Stimulated activated CD4-positive, alpha-beta T cell treated with anti-CD3 and anti-CD28 coated beads, Interleukin-15, amount 100 ng/mL, for 1 hour (primary cell): ENCODE data around the gene MEGF9.
"Not testable (repeated sequence)": the region's sequence is repeated elsewhere in the genome, so short reads cannot be mapped to it uniquely, and the experiment has no call there.

Experiments used
- DNase-seq, 2 donors: peaks; one replicate each; pipeline ENCODE4 v3.0.0-alpha.2; 2020; ENCODE audit warnings: low read depth in 1 of 2, low spot score in 1 of 2

The MEGF9 gene

DNA sequence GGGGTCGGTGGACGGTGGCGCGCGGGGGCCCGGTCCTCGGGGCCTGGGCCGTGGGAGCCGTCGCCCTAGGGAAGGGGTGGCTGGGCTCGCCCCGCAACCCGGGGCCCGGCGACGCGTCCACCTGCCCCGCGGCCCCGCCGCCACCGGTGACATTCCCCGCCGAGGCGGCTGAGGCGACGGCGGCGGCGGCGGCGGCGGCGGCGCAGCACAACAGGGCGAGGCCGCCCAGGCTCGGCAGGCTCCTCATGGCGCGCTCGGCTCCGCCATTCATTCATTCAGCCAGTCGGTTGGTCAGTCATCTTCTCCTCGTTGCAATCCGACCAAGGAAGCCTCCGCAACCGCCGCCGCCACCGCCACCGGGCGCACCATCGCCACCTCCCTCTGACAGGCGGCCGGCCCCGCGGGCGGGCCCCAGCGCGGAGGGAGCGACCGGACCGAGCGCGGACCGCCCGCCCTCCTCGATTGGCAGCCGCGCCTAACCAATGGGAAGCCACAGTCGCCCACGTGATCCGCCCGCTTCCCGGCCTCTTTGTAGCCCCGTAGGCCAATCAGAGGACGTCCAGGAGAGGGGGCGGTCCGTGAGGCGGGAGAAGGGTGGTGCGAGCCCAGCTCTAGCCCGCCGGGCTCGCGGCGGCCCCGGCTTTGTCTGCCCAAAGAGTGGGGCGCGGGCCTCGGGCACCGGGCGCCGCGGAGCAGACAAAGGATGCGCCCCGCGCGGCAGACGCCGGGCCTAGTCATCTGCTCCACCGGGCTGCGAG, at the start of gene MEGF9:
Gene MEGF9 (minus strand): TSS at position 383 of the 758 bp plus-strand sequence. CDS start 112 bp downstream, at position 271.
- DNase-seq: peak; percentile 89 to 93

GRCh38 chr9:120761006-120761405, 46.7 kb upstream of the MEGF9 start:
- no peak for DNase-seq

DNA sequence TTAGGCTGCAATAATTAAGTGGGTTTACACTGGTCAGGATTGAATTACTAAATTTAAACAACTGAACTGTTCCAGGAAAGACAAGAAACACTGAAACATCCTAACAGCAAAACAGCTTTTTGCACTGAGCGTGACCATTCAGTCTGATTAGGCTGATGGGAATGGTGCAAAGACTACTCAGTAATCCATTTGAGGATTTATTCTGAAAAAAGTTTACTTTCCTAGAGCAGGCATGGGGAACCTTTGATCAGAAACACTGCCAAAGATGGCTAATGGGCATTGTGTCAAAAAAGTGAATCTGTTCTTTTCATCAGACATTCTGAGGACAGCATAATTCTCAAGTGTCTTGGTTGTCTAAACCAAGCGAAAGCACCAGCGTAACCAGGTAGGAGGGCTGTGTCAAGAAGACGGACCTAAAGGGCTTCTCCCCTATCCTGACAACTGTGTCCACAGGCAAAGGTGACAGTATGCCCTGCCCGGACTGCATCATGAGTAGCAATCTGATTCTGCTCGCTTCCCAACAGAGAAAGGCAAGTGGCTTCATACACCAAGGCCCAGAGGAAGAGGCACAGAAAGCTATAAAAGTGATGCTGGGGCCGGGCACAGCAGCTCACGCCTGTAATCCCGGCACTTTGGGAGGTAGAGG, 45.6 kb upstream of the MEGF9 start:
- DNase-seq: no peak

- DNase-seq: no peak
These were observed 44.3 kb upstream of the MEGF9 start for GRCh38 chr9:120758544-120758943.

DNA sequence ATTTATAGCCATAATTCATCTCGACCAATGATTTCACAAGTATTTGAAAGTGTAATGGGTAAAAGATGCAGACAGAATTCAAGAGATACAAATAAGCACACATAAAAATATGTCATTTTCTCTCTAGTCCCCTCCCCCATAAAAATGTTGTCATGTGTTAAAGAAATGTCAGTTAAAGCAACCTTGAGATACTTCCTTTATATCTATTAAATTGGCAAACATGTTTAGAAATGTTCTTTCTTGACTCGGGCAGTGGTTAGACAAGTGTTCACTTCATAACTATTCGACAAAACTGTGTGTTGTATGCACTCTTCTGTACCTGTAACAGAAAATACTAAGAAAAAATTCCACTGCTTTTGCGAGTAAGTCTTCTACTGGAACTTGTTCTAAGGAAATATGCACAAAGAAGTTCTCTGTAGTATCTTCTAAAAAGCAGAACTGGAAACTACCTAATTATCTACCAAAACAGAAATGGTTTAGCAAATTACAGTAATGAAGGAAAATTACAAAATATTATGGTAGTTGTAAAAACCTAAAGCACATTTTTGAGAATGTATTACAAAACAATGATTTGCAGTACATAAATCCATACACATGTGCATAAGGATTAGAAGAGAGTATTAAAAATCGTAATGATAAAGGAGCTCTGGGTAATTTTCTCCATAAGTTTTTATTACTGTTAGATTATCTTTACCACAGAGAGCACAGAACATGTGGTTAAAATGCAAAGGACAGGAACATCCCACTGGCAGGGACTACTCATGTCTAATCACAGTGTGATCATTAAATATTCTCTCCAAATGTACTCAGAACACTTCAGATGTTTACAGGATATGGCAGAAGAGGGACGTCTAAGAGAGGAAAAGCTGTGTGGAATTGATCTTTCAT, 43.0 kb upstream of the MEGF9 start:
- no peak for DNase-seq

- no peak for DNase-seq
These were observed 42.3 kb upstream of the MEGF9 start for GRCh38 chr9:120756531-120756930.

- DNase-seq: peak; percentile 20 to 43
These were observed 41.7 kb upstream of the MEGF9 start for GRCh38 chr9:120755810-120756434.

DNA sequence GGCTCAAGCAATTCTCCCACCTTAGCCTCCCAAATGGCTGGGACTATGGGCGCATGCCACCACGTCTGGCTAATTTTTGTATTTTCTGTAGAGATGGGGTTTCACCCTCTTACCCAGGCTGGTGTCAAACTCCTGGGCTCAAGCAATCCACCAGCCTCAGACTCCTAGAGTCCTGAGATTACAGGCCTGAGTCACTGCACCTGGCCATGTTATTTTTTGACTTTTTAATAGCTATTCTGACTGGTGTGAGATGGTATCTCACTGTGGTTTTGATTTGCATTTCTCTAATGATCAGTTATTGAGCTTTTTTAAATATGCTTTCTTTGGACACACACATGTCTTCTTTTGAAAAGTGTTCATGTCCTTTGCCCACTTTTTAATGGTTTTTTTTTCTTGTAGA, 40.8 kb upstream of the MEGF9 start:
- no peak for DNase-seq

DNA sequence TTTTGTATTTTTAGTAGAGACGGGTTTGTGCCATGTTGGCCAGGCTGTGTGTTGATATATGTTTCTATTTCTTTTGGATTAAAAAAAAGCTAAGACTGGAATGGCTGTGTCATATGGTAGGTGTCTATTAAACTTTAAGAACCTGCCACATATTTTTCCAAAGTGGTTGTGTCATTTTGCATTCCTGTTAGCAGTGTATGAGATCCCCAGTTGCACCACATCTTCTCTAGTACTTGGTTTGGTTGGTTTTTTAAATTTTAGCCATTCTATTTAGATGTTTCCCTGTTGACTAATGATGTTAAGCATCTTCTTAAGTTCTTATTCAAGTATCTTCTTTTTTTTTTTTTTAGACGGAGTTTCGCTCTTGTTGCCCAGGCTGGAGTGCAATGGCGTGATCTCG, 36.2 kb upstream of the MEGF9 start:
- DNase-seq: no peak

DNA sequence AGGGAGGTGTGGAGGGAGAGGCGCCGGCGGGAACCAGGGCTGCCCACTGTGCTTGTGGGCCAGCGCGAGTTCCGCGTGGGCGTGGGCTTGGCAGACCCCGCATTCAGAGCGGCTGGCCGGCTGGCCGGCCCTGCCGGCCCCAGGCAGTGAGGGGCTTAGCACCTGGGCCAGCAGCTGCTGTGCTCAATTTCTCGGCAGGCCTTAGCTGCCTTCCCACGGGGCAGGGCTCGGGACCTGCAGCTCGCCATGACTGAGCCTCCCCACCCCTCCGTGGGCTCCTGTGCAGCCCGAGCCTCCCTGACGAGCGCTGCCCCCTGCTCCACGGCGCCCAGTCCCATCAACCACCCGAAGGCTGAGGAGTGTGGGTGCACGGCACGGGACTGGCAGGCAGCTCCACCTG, 32.1 kb upstream of the MEGF9 start:
- DNase-seq: not testable (repeated sequence)

DNA sequence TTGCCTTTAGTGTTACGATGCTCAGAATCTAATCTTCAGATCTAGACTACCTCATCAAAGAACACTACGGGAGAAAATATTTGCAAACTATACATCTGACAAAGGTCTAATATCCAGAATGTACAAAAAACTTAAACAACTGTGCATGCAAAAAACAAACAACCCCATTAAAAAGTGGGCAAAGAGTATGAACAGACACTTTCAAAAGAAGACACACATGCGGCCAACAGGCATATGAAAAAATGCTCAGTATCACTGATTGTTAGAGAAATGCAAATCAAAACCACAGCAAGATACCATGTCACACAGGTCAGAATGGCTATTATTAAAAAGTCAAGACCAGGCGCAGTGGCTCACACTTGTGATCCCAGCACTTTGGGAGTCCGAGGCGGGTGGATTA, 31.0 kb upstream of the MEGF9 start:
- DNase-seq: no peak

DNA sequence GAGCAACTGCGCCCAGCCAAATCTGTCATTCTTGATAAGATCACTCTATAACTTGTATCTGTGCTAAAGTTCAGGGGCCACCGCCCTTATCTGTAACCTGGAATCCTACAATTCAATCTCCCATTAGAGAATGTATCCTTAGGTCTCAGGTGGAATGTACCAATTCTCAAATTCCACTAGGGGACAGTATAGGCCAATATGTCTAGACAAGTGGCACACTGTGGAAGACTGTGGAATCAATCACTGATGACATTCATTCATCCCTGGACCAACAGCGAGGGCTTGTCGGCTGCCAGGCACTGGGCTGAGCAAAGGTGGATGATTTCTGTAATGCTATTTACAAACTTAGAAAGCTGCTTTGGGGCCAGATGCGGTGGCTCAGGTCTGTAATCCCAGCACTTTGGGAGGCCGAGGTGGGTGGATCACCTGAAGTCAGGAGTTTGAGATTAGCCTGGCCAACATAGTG, 28.7 kb upstream of the MEGF9 start:
- DNase-seq: no peak

DNA sequence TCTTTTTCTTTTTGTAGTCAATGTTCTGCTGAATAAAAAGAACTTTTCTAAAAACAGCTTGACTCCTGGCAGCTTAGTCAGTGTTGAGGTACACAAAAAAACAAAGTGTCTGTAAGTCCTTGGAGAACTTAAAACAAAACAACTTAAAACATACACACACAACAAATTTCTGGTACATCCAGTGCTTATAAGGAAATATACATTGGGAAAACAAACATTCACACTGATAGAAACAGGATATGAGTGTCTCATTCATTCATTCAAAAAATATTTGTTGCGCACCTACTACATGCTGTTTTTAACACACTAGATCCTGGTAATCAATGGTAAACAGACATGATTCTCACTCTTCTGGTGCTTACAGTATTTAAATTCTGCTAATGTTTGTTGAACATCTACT, 27.4 kb upstream of the MEGF9 start:
- no peak for DNase-seq

- no peak for DNase-seq
These were observed 26.9 kb upstream of the MEGF9 start for GRCh38 chr9:120741191-120741590.

- DNase-seq: no peak
These were observed 25.9 kb upstream of the MEGF9 start for GRCh38 chr9:120740132-120740531.

GRCh38 chr9:120737416-120738165, 23.3 kb upstream of the MEGF9 start:
- DNase-seq: no peak

DNA sequence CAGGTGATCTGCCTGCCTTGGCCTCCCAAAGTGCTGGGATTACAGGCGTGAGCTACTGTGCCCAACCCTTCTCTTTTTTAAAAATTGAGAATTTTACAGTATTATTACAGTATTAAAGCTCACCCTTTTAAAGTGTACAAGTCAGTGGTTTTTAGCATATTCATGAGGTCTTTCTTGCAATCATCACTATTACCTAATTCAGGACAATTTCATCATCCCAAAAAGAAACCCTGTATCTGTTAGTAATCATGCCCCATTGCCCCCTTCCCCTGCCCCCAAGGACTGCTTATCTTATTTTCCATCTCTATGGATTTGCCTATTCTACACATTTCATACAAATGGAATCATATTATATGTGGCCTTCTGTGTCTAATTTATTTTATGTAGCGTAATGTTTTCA, 22.6 kb upstream of the MEGF9 start:
- DNase-seq: no peak

DNA sequence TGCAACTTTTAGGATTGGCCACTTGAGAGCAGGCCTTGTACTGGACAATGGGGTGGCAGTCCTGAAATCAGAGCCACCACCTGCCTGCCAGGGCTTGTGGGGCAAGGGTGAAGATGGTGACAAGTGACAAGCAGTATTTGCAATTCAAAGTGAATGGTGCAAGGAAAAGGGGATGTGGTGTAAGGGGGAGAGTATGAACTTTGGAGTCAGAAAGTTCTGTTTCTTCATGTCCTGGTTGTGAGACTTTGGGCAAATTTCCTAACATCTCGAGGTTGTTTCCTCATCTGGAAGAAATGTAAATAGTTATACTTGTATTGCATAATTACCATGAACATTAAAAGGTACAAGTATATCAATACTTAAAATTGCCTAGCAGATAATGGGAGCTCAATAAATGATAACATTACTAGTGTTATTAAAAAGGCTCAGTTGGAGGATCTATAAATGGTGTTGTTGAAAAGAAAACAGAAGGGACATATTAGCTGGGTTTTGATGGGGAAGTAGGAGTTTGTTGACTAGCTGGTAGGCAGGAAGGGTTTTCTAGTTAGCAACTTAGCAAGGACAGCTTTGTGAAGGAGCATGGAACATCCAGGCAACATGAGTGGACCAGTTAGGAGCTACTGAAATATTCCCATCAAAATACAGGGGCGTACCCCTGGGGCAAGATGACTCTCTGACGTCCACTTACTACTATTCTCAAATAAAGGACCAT, 21.3 kb upstream of the MEGF9 start:
- no peak for DNase-seq

DNA sequence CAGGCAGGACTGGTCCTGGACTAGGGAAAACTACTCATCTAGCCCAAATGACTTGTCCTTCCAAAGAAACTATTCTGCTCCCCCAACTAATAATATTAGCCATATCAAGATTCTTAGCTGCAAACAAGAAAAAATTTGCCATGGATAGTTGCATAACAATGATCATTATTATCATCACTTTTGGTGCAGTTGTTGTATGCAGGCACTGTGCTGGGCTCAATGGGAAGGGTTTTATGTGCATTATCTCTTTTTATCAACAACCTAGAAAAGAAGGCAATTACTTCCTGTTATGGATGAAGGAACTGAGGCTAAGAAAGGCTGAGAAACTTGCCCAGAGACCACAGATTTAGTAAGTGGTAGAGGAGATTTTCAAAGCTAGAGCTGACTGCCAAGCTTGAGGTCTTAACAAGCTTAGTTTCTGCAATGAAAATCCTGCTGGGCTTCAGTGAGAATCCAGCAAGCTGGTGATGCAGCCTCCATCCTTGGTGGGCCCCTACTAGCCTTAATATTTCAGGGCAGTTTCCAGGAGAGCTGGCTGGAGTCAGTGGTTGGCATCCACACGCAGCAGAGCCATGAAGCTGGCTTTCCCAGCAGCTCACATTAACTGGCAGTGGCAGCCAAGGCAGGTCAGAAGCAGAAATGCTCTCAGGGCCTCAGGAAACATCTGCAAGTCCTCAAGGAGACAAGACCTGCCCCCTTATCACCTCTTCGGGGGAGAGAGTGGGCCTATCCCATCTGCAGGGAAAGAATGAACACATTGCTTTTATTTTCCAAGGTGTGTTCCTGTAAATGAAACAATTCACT, 20.5 kb upstream of the MEGF9 start:
- no peak for DNase-seq
